GM12872 (cell line): ENCODE data around the gene UBE2L5.

Experiments used
- CTCF ChIP-seq: IDR thresholded peaks from 3 replicates; pipeline ENCODE4 v1.5.1; 2011; ENCODE audit warnings: low read depth, mild to moderate bottlenecking, low read length, moderate library complexity; ENCODE audit not compliant: insufficient read depth

UBE2L5 gene

GRCh38 chr13:30382836-30383525 is 39.3 kb upstream of the UBE2L5 start:
- no peak for TF ChIP-seq CTCF

GRCh38 chr13:30388406-30389283 is 33.6 kb upstream of the UBE2L5 start:
- TF ChIP-seq CTCF: no peak

- no peak for TF ChIP-seq CTCF
These were observed 30.2 kb upstream of the UBE2L5 start for GRCh38 chr13:30391956-30392680.

GRCh38 chr13:30392681-30393045 is 29.6 kb upstream of the UBE2L5 start:
- no peak for TF ChIP-seq CTCF

GRCh38 chr13:30394751-30395191 is 27.5 kb upstream of the UBE2L5 start:
- TF ChIP-seq CTCF: no peak

GRCh38 chr13:30395192-30396158 is 26.8 kb upstream of the UBE2L5 start:
- no peak for TF ChIP-seq CTCF
